Measurements from ENCODE around the gene TTC34.

The TTC34 gene

GRCh38 chr1:2625311-2625710 is 176.2 kb downstream of the TTC34 start:
- no peak for DNase-seq

GRCh38 chr1:2624735-2625300 is 176.7 kb downstream of the TTC34 start:
- DNase-seq: no peak

DNA sequence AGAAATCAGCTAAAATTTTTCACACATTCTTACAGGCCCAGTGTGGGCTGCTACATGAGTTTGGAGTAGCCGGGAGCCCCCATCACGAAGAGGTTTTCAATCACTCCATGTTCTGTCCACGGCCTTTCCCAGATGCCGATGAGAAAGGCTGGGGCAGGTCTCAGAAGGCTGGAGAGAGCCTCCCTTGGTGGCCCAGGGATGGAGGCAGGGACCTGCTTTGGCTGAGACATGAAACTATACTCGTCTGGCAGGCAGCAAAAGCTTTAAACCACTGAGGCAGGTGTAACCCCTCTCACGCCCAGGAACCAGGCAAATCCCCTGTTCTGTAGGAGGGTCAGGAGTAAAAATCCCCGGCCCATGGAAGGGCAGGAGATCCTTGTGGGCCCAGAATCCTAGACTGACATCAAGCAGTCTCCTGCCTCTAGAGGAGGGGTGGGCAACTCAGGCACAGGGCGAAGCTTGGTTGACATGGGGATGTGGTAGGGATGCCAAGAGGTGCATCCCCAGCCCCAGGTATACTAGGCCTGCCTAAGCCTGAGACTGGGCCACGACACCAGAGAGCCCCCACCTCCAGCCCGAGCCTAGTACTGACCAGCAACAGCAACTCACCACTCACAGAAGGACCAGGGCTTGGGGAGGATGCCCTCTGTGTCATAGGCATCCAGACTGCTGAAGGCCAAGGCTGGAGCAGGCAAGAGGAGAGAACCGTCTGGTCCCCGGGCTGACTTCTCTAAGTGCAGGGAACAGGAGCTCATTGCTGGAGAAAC is 177.7 kb downstream of the TTC34 start:
- no peak for DNase-seq

DNA sequence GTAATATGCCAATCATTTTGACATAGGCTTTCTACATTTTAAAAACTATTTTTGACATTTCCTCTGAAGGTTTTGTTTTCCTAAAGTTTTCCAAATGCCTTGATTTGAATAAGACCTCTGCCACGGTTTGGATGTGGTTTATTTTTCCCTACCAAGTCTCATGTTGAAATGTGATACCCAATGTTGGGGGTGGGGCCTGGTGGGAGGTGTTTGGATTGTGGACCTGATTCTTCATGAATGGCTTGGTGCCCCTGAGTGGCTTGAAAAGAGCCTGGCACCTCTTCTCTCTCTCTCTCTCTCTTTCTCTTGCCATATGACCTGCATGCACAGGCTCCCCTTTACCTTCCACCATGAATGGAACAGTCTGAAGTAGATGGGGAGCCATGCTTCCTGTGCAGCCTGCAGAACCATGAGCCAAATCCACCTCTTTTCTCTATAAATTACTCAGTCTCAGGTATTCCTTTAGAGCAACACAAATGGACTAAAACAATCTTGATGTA is 183.5 kb downstream of the TTC34 start:
- DNase-seq: no peak

GRCh38 chr1:2614145-2614544 is 187.3 kb downstream of the TTC34 start:
- DNase-seq: peak; percentile 4

DNA sequence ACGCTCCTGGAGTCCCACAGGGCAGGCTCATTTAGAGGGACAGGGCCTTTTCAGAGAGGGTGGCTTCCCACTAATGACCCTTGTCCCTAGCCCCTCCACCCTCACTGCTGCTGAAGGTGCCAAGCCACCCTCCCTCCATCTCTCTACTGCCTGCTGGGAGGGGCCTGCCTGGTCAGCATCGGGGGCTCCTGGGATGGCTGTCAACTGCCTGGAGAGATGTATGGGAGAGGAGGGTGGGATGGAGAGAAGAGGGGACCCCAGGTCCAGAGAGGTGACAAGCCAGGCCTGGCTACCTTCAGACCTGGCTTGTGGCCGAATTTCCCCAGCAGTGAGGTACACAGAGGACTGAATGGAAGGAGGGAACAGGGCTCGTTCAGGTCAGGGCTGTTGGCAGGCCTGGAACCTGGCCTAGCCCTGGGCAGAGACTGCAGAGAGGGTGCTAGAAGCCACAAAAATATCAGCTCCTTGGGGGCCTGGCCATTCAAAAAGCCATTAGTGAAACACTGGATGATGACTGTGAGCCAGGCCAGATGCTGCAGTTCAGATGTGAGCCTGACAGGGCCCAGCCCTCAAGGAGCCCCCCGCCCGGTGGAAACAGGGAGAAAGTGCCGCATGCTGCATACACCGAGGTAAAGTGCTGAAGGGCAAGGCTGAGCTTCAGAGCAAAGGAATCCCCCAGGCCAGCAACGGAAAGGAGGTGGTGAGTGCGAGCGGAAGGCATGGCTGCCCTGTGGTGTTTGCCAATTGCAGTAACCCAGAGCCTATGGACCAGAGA is 188.7 kb downstream of the TTC34 start:
- DNase-seq: no peak

DNA sequence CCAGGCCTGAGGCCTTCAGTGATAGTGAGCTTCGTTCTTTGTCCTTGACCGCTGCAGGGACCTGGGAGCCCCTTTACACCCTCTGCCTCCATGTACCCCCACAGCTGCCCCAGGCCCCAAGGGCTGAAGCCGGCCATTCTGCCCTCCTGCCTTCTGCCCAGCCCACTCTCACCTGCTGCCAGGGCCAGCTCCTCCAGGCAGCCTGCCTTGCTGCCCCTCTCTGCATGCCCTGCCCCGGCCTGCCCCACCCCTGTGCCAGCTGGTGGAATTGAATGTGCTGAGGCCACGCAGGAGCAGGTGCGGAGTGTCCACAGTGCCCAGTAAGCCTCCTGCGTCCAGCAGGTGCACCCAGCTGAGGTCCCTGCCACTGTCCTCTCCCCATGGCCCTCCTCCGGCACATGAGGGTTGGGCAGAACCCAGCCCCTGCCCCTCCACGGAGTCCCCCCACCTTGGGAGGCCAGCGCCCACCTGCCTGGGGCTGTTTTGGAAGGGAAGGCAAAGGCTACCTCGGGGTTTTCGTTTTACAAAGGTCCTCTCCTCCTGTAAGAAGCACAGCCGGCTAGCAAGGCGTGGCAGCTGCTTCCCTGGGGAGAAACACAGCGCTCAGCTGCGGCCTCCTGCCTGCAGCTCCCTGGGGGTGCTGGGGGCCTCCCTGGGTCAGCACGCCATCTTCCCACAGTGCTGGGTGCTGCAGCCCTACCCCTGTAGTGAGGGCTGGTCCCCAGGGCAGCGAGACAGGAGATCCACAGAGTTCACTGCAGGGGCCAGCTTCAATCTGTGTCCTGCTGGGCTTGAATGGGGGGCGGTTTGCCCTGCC is 189.7 kb downstream of the TTC34 start:
- no peak for DNase-seq

DNA sequence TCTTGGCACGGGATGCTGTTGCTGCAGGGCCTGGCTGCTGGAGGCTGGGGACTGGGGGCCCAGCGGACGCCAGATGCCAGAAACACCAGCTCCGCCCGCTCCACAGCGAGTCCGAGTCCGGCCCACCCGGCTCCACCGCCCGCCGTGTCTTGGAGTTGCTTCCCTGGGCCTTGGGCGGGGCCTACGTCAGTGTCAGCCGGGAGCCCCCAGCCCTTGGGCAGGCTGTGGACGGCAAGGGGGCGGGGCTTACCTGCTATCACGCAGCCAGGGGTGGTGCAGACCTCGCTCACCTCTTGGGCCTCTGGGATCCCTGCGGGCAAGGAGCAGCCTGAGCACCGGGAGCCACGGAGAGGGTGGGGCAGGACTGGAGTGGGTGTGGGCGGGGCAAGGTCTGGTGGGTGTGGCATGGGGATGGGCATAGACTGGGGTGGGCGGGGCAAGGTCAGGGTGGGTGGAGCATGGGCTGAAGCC is 190.4 kb downstream of the TTC34 start:
- DNase-seq: no peak

DNA sequence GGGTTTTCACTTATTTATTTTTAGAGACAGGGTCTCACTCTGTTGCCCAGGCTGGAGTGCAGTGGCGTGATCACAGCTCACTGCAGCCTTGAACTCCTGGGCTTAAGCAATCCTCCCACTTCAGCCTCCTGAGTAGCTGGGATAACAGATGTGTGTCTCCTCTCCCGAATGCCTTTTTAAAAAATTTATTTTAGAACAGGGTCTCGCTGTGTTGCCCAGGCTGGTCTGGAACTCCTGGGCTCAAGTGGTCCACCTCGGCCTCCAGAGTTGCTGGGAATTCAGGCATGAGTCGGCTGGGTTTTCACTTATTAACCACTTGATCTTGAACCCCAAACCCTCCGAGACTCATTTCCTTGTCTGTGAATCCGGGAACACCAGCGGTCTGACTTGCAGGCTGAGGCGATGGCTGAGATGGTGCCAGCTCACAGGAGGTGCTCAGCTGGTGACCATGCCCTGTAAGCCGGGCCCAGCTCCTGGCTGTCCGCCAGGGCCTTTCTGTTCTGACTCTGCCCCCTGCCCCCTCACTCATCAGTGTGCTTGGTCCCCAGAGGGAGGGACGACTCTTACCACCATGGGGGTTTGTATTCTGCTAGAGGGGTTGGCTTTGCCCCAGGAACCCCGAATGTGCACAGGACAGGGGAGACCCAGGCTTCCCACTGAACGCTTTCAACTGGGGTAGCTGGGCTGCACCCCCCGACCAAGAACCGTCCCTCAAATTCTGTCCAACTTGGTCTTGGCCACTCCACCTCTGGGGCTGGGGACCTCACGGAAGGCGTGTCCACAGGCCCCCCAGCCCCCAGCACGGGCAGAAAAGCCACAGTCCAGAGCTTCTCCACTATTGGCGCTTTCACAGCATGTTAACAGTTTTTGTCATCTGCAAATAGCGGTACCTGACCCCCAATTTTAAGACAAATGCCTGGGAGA is 191.2 kb downstream of the TTC34 start:
- no peak for DNase-seq

- DNase-seq: no peak
Observed at GRCh38 chr1:2609319-2610035, 192.0 kb downstream of the TTC34 start.

GRCh38 chr1:2607641-2608091 is 193.8 kb downstream of the TTC34 start:
- DNase-seq: no peak

DNA sequence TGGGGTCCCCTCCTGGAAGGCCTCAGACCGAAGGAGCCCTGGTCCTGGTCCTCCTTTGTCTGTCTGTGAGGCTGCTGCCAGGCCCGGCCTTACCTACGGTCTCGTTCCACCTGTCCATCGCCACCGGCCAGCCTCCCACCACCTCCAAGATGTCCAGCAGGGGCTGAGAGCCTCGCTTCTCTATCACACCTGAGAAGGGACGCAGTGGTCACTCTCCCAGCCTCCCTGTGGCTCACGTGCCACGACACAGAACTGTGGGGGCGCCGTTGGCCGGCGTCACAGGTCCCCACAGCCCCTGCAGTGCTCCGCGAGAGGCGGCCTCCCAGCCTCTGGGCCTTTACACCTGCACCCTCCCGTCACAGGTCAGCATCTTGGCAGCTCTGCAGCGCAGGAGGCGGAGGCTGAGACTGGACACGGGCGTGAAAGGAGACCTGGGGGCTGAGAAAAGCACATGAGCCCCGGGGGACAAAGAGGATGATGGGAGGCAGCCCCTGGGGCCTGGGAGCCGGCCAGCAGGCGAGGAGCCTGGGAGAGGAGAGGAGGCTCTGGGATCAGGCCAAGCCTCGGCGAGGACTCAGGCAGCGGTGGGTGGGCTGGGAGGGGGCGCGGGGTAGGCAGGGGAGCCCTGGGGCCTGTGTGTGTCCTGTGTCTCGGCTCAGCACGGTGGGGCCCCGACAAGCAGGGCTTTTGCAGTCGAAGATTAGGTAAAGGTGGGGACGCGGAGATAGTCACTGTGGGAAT is 194.4 kb downstream of the TTC34 start:
- no peak for DNase-seq

- no peak for DNase-seq
Observed at GRCh38 chr1:2606396-2606880, 195.1 kb downstream of the TTC34 start.

DNA sequence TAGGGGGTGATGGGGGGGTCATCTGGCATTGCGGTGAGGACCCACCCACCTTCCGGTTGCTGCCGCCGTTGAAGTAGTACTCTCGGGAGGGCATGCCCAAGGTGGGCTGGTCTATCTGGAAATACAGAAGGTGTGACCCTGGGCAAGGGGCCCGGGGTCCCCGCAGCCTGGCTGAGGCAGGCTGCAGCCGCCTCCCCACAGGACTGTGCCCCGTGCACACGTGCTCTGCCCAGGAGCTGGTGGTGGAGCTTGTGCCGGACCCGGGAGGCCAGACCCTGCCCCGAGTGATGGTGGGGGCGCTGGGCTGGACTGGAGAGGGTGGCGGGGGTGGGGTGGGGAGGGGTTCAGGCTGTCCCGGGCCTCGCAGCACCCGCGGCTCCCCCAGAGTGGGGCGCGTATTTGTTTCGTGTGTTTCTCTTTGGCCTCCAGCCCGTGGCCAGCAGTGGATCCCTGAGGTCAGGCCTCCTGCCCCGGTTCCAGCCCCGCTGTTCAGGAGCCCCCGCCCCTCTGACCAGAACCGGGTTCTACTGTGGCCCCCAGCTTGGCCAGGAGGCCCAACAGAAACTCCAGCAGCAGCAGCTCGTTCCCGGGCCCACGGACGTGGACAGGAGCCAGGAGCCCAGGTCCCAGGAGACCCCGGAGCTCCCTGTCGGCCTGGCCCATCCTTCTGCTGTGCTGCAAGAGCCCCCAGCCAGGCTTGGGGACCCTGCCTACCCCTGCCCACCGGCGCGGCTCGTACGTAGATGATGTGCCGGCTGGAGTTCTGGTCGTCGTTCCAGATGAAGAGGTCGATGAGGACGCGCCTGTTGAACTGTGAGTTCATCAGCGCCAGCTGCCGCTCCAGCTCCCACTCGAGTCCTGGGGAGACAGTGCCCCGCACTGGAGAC is 195.7 kb downstream of the TTC34 start:
- DNase-seq: no peak

- DNase-seq: no peak
Observed at GRCh38 chr1:2604844-2605508, 196.5 kb downstream of the TTC34 start.

GRCh38 chr1:2604156-2604843 is 197.2 kb downstream of the TTC34 start:
- no peak for DNase-seq

DNA sequence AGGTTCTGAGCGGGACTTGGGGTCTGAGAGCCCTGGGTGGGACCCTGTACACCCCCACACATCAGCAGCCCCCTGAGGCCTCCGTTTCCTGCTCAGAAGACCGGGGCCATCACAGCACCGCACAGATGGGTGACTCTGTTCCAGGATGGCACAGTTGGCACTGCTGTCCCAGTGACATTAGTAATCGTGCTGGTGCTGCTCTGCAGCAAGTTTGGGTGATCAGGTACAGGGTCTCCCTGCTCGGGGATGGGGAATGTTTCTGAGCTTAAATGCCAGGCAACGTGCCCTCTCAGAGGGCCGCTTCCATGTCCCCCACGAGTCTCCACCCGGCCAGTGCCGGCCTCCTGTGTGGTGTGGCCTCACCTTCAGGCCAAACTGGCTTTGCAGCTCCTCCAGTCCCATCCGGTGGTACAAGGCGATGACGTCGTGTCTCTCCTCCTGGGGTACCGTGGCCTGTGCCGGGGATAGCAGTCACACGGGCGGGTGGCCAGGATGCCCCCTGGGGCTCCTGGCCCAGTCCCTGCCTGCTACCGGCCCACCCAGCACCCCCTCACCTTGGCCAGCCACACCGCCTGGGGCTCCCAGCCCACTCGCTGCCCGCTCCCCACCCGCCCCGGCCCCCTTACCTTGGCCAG is 197.9 kb downstream of the TTC34 start:
- DNase-seq: no peak
